MCF 10A (cell line): Measurements from ENCODE around the gene COA1. TPM values are rescaled to one million over a fixed set of nuclear protein-coding genes. Genes with fewer than 3 reads are reported as not detected.

Experiments
- BruUV-seq: library from RNA; stranded (reverse); fragments of 400-500 nt; replicated peaks from 2 replicates; lab custom pipeline; 2021; lab: Mats Ljungman, UMichigan
- CTCF ChIA-PET: fragments of 300-600 bp; sonication (Branson Sonifier 250); formaldehyde crosslinking; extraction: SDS; loops from one replicate; lab custom pipeline; 2021; ENCODE audit warnings: antibody characterized with exemption, inconsistent platforms; lab: Yijun Ruan, JAX
- POLR2A ChIA-PET: fragments of 300-600, 350-650 bp; sonication (Branson Sonifier 250); formaldehyde crosslinking; extraction: SDS; loops from one replicate; lab custom pipeline; 2020; ENCODE audit warnings: antibody characterized with exemption, inconsistent platforms; lab: Yijun Ruan, JAX
- DNase-seq: peaks from one replicate; pipeline ENCODE4 v3.0.0-alpha.2; 2018; ENCODE audit not compliant: unreplicated experiment
- H3K27ac Mint-ChIP-seq: one replicate; pipeline ENCODE4 v1.8.0; 2022; ENCODE audit warnings: mild to moderate bottlenecking, low read depth, mixed read lengths; ENCODE audit not compliant: unreplicated experiment
- H3K27me3 Mint-ChIP-seq: one replicate; pipeline ENCODE4 v1.8.0; 2022; ENCODE audit warnings: mixed read lengths; ENCODE audit not compliant: insufficient read depth, unreplicated experiment
- H3K36me3 Mint-ChIP-seq: one replicate; pipeline ENCODE4 v1.8.0; 2022; ENCODE audit warnings: mild to moderate bottlenecking, moderate library complexity, mixed read lengths; ENCODE audit not compliant: insufficient read depth, unreplicated experiment
- H3K4me1 Mint-ChIP-seq: one replicate; pipeline ENCODE4 v1.8.0; 2022; ENCODE audit warnings: mixed read lengths; ENCODE audit not compliant: insufficient read depth, unreplicated experiment
- H3K4me3 Mint-ChIP-seq: one replicate; pipeline ENCODE4 v1.8.0; 2022; ENCODE audit warnings: mild to moderate bottlenecking, moderate library complexity, mixed read lengths; ENCODE audit not compliant: unreplicated experiment
- H3K9me3 Mint-ChIP-seq: one replicate; pipeline ENCODE4 v1.8.0; 2022; ENCODE audit warnings: mixed read lengths; ENCODE audit not compliant: unreplicated experiment
- CTCF ChIP-seq: fragments of 200-600 bp; IDR thresholded peaks from one replicate; pipeline ENCODE4 v1.8.0; 2022; ENCODE audit warnings: antibody characterized with exemption, mild to moderate bottlenecking; ENCODE audit not compliant: unreplicated experiment
- intact Hi-C: fragments of 100-400 bp; cut with micrococcal nuclease; formaldehyde crosslinking; loops from 2 replicates; pipeline ENCODE4 v1.14.1; 2022
- total RNA-seq: library from RNA; stranded (reverse); gene quantifications from 2 replicates; pipeline ENCODE4 v1.2.3, GENCODE V29; 2022

The COA1 gene
- total RNA-seq, 1 experiment from 2014 or later = 68.5 TPM

- H3K27ac Mint-ChIP-seq = peak overlapping the region; percentile 39
- POLR2A ChIA-PET = no interaction called here
- DNase-seq = no peak
- no TSS peak for BruUV-seq
- no peaks in the 10 kb centered on the region for H3K9me3 Mint-ChIP-seq
- intact Hi-C loops = no loop called here
- no peak for TF ChIP-seq CTCF
- no peaks in the 10 kb centered on the region for H3K27me3 Mint-ChIP-seq
- CTCF ChIA-PET = interaction anchor here (0.9 kb wide), 1 partner anchor 42 kb away, joined by 3 read pairs; no protein-coding TSS in a partner anchor
- no peak overlapping the region for H3K4me3 Mint-ChIP-seq
- H3K36me3 Mint-ChIP-seq = peaks cover 10% of the 10 kb centered on the region
- H3K4me1 Mint-ChIP-seq = peaks cover 5% of the 10 kb centered on the region
Measured at GRCh38 chr7:43771573-43771972, 42.2 kb upstream of the COA1 start.

- no TSS peak for BruUV-seq
- ChIA-PET POLR2A (interaction anchor here (1.0 kb wide), 1 partner anchor 12 kb away, joined by 3 read pairs; the partner anchor contains the start of gene BLVRA), CTCF (interaction anchor here (0.9 kb wide), 1 partner anchor 41 kb away, joined by 3 read pairs; no protein-coding TSS in a partner anchor)
- Mint-ChIP-seq H3K9me3 (no peaks in the 10 kb centered on the region), H3K4me3 (no peak overlapping the region), H3K27ac (no peak overlapping the region), H3K36me3 (peaks cover 10% of the 10 kb centered on the region), H3K27me3 (no peaks in the 10 kb centered on the region), H3K4me1 (peaks cover 5% of the 10 kb centered on the region)
- DNase-seq = no peak
- TF ChIP-seq CTCF = no peak
- intact Hi-C loops = no loop called here
Measured at GRCh38 chr7:43771128-43771527, 41.8 kb upstream of the COA1 start.

GRCh38 chr7:43769791-43770465 is 40.6 kb upstream of the COA1 start:
- no peak for TF ChIP-seq CTCF
- intact Hi-C loops = no loop called here
- no peak for DNase-seq
- H3K4me3 Mint-ChIP-seq = no peak overlapping the region
- peaks cover 16% of the 10 kb centered on the region for H3K36me3 Mint-ChIP-seq
- no TSS peak for BruUV-seq
- H3K4me1 Mint-ChIP-seq = peaks cover 5% of the 10 kb centered on the region
- H3K9me3 Mint-ChIP-seq = no peaks in the 10 kb centered on the region
- no peak overlapping the region for H3K27ac Mint-ChIP-seq
- ChIA-PET POLR2A (interaction anchor here (1.0 kb wide), 1 partner anchor 11 kb away, joined by 3 read pairs; the partner anchor contains the start of gene BLVRA), CTCF (interaction anchor here (0.8 kb wide), 1 partner anchor 69 kb away, joined by 3 read pairs; no protein-coding TSS in a partner anchor)
- H3K27me3 Mint-ChIP-seq = no peaks in the 10 kb centered on the region

- no peak for DNase-seq
- ChIA-PET POLR2A (interaction anchor here (0.9 to 1.5 kb wide), 2 partner anchors 10 to 13 kb away, joined by 3 to 7 read pairs; no protein-coding TSS in a partner anchor), CTCF (interaction anchor here (0.8 kb wide), 1 partner anchor 69 kb away, joined by 3 read pairs; no protein-coding TSS in a partner anchor)
- Mint-ChIP-seq H3K4me1 (peaks cover 10% of the 10 kb centered on the region), H3K4me3 (no peak overlapping the region), H3K27me3 (no peaks in the 10 kb centered on the region), H3K36me3 (peaks cover 16% of the 10 kb centered on the region), H3K27ac (no peak overlapping the region), H3K9me3 (no peaks in the 10 kb centered on the region)
- BruUV-seq = no TSS peak
- TF ChIP-seq CTCF = no peak
- intact Hi-C loops = no loop called here
Measured at GRCh38 chr7:43769281-43769680, 40.0 kb upstream of the COA1 start.
